Neutrophil (primary cell): ENCODE data around the gene ITGA6.

Source experiments
- H3K27ac ChIP-seq: fragments of 200-600 bp; sonication (generic); 2 replicates; pipeline ENCODE4 v1.5.1; 2016; ENCODE audit warnings: mild to moderate bottlenecking, moderate library complexity
- H3K27me3 ChIP-seq: fragments of 200-600 bp; sonication (generic); 2 replicates; pipeline ENCODE4 v1.6.0; 2016; ENCODE audit warnings: mild to moderate bottlenecking
- H3K36me3 ChIP-seq: fragments of 200-600 bp; sonication (generic); 2 replicates; pipeline ENCODE4 v1.5.1; 2017
- H3K4me1 ChIP-seq, 2 experiments: fragments of 200-600 bp in 1 of 2; sonication (generic) in 1 of 2; 1 replicate in 1 of 2; 2 replicates in 1 of 2; pipeline versions ENCODE4 v1.5.1 to v1.6.1; 2013 to 2016; ENCODE audit warnings: low read depth in 1 of 2, low read length in 1 of 2, mild to moderate bottlenecking in 1 of 2, moderate library complexity in 1 of 2; ENCODE audit not compliant: control insufficient read depth in 1 of 2, insufficient read depth in 1 of 2
- H3K4me3 ChIP-seq, 2 experiments: fragments of 200-600 bp in 1 of 2; sonication (generic) in 1 of 2; 1 replicate in 1 of 2; 2 replicates in 1 of 2; pipeline ENCODE4 v1.5.1; 2013 to 2016; ENCODE audit warnings: low read depth in 1 of 2, low read length in 1 of 2, mild to moderate bottlenecking in 1 of 2, moderate library complexity in 1 of 2
- H3K9me3 ChIP-seq: fragments of 200-600 bp; sonication (generic); 2 replicates; pipeline ENCODE4 v1.5.1; 2016
- CTCF ChIP-seq: fragments of 200-600 bp; sonication (generic); IDR thresholded peaks from 2 replicates; pipeline ENCODE4 v1.5.1; 2016; ENCODE audit warnings: antibody characterized with exemption

Gene ITGA6

DNA sequence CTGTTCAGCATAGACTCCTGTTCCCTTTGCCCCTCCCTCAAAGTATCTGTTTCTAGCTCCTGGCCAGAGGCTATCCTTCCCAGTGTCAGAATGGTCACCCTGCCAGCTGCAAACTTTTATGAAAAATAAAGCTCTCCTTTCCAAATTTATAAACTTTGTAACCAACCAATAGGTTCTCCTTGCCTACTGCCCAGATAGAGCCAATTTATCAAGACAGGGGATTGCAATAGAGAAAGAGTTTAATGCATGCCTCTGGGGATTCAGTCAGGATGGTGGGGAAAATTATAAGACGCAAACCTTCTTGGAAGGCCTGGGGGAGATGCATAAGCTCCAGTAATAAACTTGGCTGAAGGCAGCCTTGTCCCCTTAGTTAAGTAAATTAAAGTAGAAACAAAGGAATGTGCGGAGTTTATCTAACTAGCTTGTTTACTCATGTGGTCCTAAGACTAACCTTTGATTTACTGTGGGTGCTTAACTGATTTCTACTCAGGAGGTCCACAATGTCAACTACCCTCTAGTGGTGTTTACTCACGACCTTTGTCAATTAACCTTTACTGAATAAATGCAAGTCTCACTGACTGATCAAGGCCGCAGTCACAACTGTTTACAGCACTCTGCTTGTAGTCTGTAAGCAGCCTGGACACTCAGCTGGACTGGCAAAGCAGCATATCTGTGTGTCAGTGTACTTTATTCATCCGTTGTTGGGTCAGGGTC is 85.6 kb downstream of the ITGA6 start:
- Histone ChIP-seq H3K4me3 (no peak overlapping the region), H3K4me1 (peaks cover 25 to 46% of the 10 kb centered on the region in 2 experiments), H3K27me3 (no peaks in the 10 kb centered on the region), H3K9me3 (no peaks in the 10 kb centered on the region), H3K27ac (peak overlapping the region; percentile 89), H3K36me3 (no peaks in the 10 kb centered on the region)
- no peak for TF ChIP-seq CTCF

DNA sequence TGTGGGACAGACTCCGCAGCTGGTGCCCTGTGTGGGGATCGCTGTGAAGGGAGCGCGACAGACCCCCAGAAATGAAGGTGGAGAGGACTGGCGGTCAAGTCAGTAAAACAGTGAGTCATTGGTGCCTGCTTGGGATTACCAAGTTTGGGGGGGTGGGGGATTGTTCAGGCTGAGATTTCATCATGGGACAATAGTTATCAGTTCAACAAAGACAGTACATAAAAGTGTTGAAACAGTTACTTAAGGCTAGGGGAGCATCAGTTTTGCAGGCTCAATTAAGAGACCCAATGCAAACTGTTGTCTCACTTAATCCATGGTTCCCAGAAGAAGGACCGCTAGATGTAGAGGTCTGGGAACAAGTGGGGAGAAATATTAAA is 86.1 kb downstream of the ITGA6 start:
- H3K27ac ChIP-seq, result peak overlapping the region; percentile 89
- peaks cover 25 to 46% of the 10 kb centered on the region in 2 experiments for H3K4me1 ChIP-seq
- no peaks in the 10 kb centered on the region for H3K27me3 ChIP-seq
- TF ChIP-seq CTCF, result no peak
- H3K9me3 ChIP-seq, result no peaks in the 10 kb centered on the region
- H3K36me3 ChIP-seq, result no peaks in the 10 kb centered on the region
- peak overlapping the region; percentile 39 to 59 for H3K4me3 ChIP-seq

GRCh38 chr2:172513935-172514586 is 86.7 kb downstream of the ITGA6 start:
- Histone ChIP-seq H3K9me3 (no peaks in the 10 kb centered on the region), H3K27me3 (no peaks in the 10 kb centered on the region), H3K4me3 (peak overlapping the region; percentile 39 to 59), H3K36me3 (no peaks in the 10 kb centered on the region), H3K27ac (peak overlapping the region; percentile 89), H3K4me1 (peaks cover 25 to 46% of the 10 kb centered on the region in 2 experiments)
- no peak for TF ChIP-seq CTCF

- TF ChIP-seq CTCF, result no peak
- H3K27me3 ChIP-seq, result no peaks in the 10 kb centered on the region
- H3K4me3 ChIP-seq, result no peak overlapping the region
- H3K36me3 ChIP-seq, result no peaks in the 10 kb centered on the region
- no peaks in the 10 kb centered on the region for H3K9me3 ChIP-seq
- H3K27ac ChIP-seq, result peak overlapping the region; percentile 12
- H3K4me1 ChIP-seq, result peaks cover 16 to 30% of the 10 kb centered on the region in 2 experiments
Observed at GRCh38 chr2:172516299-172516698, 88.9 kb downstream of the ITGA6 start.

- H3K27ac ChIP-seq, result no peak overlapping the region
- peaks cover 9 to 19% of the 10 kb centered on the region in 2 experiments for H3K4me1 ChIP-seq
Observed at GRCh38 chr2:172518995-172519394, 91.6 kb downstream of the ITGA6 start.

More at GRCh38 chr2:172518995-172519394, 91.6 kb downstream of the ITGA6 start:
- TF ChIP-seq CTCF, result no peak
- Histone ChIP-seq H3K36me3 (no peaks in the 10 kb centered on the region), H3K27me3 (no peaks in the 10 kb centered on the region), H3K4me3 (no peak overlapping the region), H3K9me3 (no peaks in the 10 kb centered on the region)
